ENCODE results near the gene PTCRA.

Gene PTCRA

GRCh38 chr6:42974919-42975505 lies 59.2 kb downstream of the PTCRA start:
- DNase-seq = no peak
